ENCODE measurements around the gene LBR. TPM values are rescaled to one million over a fixed set of nuclear protein-coding genes. Genes with fewer than 3 reads are reported as not detected.

Gene LBR
- total RNA-seq, 4 donors from 2014 or later, result 82.3 to 157 (median 85.1) TPM

DNA sequence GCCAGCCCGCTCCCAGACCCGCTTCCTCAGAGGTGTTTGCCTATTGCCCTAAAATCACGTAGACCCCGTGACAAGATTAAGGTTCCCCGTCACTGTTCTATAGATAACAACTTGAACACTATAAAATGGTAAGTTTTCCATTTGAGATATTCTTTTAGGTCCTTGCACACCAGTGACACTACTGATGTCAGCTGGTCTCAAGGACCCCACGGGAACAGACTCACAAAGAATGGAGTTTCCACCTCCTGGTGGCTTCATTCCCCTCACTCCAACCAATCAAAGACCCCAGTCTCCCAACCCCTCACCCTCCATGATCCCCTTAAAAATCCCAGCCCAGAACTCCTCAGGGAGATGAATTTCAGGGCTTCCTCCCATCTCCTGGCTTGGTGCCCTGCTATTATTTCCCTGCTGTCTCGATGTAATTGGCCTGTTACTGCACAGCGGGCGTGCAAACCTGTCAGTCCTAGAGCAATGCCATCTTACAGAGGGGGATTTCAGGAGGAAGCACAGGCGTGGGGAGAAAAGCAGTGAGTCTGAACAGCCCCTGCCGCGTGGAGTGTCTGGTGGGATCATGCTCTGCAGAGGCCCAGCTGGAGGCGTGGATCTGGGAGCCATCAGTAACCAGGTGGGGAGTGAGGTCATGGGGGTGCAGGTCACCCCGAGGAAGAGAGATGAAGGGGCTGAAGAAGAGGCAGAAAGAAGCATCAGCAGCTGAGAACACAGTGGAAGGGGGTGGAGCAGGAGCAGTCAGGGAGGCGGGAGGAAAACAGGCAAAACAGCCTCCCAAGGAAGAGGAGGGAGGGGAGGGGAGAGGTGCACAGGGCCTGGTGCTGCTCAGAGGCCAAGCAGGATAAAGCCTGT is 35.1 kb upstream of the LBR start:
- peaks cover 59 to 81% (median 72%) of the 10 kb centered on the region in 4 donors for H3K4me1 ChIP-seq
- no peaks in the 10 kb centered on the region for H3K9me3 ChIP-seq
- TF ChIP-seq POLR2AphosphoS5 (IDR thresholded peaks at IDR 0.05) (no peak), EP300 (IDR thresholded peaks at IDR 0.05) (no peak), POLR2A (IDR thresholded peaks at IDR 0.05; ENCODE audit: low read depth) (no peak)
- TF ChIP-seq, protein P1, sequence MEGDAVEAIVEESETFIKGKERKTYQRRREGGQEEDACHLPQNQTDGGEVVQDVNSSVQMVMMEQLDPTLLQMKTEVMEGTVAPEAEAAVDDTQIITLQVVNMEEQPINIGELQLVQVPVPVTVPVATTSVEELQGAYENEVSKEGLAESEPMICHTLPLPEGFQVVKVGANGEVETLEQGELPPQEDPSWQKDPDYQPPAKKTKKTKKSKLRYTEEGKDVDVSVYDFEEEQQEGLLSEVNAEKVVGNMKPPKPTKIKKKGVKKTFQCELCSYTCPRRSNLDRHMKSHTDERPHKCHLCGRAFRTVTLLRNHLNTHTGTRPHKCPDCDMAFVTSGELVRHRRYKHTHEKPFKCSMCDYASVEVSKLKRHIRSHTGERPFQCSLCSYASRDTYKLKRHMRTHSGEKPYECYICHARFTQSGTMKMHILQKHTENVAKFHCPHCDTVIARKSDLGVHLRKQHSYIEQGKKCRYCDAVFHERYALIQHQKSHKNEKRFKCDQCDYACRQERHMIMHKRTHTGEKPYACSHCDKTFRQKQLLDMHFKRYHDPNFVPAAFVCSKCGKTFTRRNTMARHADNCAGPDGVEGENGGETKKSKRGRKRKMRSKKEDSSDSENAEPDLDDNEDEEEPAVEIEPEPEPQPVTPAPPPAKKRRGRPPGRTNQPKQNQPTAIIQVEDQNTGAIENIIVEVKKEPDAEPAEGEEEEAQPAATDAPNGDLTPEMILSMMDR (IDR thresholded peaks at IDR 0.05), result no peak
- H3K4me3 ChIP-seq, result no peak overlapping the region
- DNase-seq (ENCODE audit: extremely low spot score), result no peak
- peak overlapping the region in 3 of 4 donors; percentile 78 to 82 (median 81) for H3K27ac ChIP-seq (replicated peaks in 1 of 4)
- intact Hi-C loops (cut with DNase I), result no loop called here
- H3K27me3 ChIP-seq, result no peaks in the 10 kb centered on the region
- no peaks in the 10 kb centered on the region for H3K36me3 ChIP-seq
- 44% methylated on average over 15 of the region's 15 CpGs for WGBS

DNA sequence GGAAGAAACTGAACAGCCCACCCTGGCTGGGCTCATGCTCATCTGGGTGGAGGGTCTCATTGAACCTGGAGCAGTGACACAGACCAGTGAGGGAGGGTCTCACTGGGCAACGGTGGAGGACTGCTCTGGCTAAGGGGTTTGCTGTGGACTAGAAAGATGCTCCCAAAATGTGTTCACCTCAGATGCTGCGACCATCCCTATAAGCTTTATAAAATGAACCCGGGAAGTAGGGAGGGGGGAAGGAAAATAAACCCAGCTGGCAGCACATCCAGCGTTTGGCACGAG is 34.5 kb upstream of the LBR start:
- peaks cover 54 to 76% (median 66%) of the 10 kb centered on the region in 4 donors for H3K4me1 ChIP-seq
- DNase-seq (ENCODE audit: extremely low spot score), result no peak
- 43% methylated on average over 5 of the region's 5 CpGs for WGBS
- H3K36me3 ChIP-seq, result no peaks in the 10 kb centered on the region
- no peaks in the 10 kb centered on the region for H3K9me3 ChIP-seq
- no peak overlapping the region for H3K4me3 ChIP-seq
- TF ChIP-seq POLR2A (IDR thresholded peaks at IDR 0.05; ENCODE audit: low read depth) (no peak), POLR2AphosphoS5 (IDR thresholded peaks at IDR 0.05) (no peak), EP300 (IDR thresholded peaks at IDR 0.05) (no peak)
- TF ChIP-seq, protein P1 (IDR thresholded peaks at IDR 0.05), result no peak
- intact Hi-C loops (cut with DNase I), result no loop called here
- H3K27ac ChIP-seq (replicated peaks in 1 of 4), result peak overlapping the region in 3 of 4 donors; percentile 78 to 82 (median 81)
- H3K27me3 ChIP-seq, result no peaks in the 10 kb centered on the region

DNA sequence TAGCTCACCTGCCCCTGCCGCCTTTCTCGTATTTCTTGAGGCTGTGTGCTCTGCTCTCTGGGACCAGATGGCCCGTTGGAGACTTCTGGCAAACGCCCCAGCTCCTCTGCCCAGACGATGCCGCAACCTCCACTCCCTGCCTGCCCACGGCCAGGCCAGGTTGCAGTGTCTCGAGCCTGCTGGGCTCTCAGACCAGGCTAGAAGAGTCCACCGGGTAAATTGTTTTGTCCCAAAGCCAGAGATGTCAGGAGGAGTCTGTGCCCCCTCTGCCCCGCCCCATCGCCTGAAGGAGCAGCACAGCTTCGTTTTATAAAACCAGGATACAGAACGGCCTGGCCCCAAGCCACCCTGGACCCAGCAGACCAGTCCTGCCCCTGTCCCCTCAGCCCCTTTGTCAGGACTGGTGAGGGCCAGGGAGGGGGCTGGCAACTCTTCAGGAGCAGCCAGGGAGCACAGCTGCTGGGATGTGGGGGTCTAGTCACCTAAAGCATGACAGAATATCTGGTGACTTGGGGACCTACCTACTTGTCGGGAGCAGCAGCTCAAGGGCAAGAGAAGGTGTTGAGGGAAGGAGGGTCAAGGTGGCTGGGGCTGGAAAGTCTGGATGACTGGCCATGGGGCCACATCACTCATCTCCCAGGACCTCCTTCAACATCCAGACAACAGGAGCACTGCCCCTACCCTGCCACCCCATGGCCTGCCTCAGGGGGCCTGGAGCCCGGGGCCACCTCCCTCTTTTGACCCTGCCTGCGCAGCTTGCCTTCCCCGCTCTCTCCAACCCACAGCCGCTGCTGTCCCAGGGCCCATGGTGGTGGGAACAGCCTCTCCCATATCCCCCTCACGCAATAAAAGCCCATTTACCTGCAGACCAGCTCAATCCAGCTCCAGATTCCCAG is 33.9 kb upstream of the LBR start:
- WGBS, result 63% methylated on average over 19 of the region's 19 CpGs
- H3K4me3 ChIP-seq, result no peak overlapping the region
- intact Hi-C loops (cut with DNase I), result no loop called here
- no peak for DNase-seq (ENCODE audit: extremely low spot score)
- H3K4me1 ChIP-seq, result peaks cover 49 to 70% (median 63%) of the 10 kb centered on the region in 4 donors
- no peaks in the 10 kb centered on the region for H3K9me3 ChIP-seq
- TF ChIP-seq, protein P1 (IDR thresholded peaks at IDR 0.05), result no peak
- peak; percentile 11 to 31 for TF ChIP-seq POLR2AphosphoS5 (IDR thresholded peaks at IDR 0.05)
- peak overlapping the region; percentile 78 to 82 (median 81) for H3K27ac ChIP-seq (replicated peaks in 1 of 4)
- H3K27me3 ChIP-seq, result no peaks in the 10 kb centered on the region
- H3K36me3 ChIP-seq, result no peaks in the 10 kb centered on the region

DNA sequence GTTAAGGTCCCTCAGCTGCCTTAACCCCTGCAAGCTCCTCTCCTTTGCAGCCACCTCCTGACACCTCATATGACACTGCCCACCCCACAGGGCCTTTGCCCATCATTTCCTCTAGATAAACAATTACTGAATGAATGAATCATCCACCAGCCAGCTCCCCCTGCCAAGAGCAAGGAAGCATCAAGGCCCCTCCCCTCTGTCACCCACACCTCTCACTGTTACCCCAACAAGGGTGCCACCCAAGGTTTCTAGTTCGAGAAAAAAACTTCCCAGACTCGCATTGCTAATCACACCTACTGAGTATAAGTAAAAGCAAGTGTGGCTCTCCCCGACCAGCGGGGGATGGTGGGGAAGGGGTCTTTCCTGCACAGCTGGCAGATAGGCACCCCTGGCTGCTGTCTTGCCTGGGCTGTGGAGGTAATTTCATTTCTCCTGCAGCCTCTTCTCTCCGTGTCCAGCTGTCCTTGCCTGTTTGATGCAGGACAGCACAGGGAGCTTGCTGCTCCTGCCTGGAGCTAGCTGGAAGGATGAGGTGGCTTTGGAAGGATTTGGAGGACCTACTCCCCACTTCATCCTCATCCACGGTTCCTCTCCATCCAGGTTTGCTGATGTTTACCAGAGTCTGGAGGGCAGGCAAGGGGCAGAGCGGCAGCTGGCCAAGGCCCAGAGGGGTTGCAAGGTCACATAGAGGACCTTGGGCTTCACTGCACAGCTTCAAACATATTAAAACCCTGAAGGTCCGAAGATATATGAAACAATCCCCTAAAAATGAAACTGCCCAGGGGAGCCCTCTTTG is 33.1 kb upstream of the LBR start:
- Histone ChIP-seq H3K27me3 (no peaks in the 10 kb centered on the region), H3K4me3 (no peak overlapping the region), H3K4me1 (peaks cover 48 to 67% (median 61%) of the 10 kb centered on the region in 4 donors), H3K9me3 (no peaks in the 10 kb centered on the region), H3K36me3 (no peaks in the 10 kb centered on the region), H3K27ac (replicated peaks in 1 of 4) (peak overlapping the region; percentile 78 to 82 (median 81))
- intact Hi-C loops (cut with DNase I), result no loop called here
- TF ChIP-seq, protein P1 (IDR thresholded peaks at IDR 0.05), result no peak
- 55% methylated on average over 6 of the region's 8 CpGs for WGBS
- no peak for DNase-seq (ENCODE audit: extremely low spot score)

Data from esophagus muscularis mucosa (tissue), 4 donors.